Hepatocyte (in vitro differentiated cells): Measurements from ENCODE around the gene MON1A. TPM values are rescaled to one million over a fixed set of nuclear protein-coding genes. Genes with fewer than 3 reads are reported as not detected.
A peak's percentile ranks its signal among the peaks of the same experiment; 100 is the strongest.

Source experiments
- DNase-seq: peaks from one replicate; pipeline ENCODE4 v3.0.0-alpha.2; 2016; ENCODE audit warnings: low spot score
- H2AFZ ChIP-seq: fragments of 200-600 bp; sonication (generic); 2 replicates; pipeline ENCODE4 v1.6.0; 2016; ENCODE audit warnings: antibody characterized with exemption, mild to moderate bottlenecking
- H3K27ac ChIP-seq: fragments of 200-600 bp; sonication (generic); 2 replicates; pipeline ENCODE4 v1.5.1; 2016; ENCODE audit warnings: mild to moderate bottlenecking
- H3K27me3 ChIP-seq: fragments of 200-600 bp; sonication (generic); 2 replicates; pipeline ENCODE4 v1.6.1; 2016
- H3K36me3 ChIP-seq: fragments of 200-600 bp; sonication (generic); replicated peaks from 2 replicates; pipeline ENCODE4 v1.5.1; 2016; ENCODE audit warnings: low read depth; ENCODE audit not compliant: insufficient read depth
- H3K4me1 ChIP-seq: fragments of 200-600 bp; sonication (generic); 2 replicates; pipeline ENCODE4 v1.5.1; 2016; ENCODE audit warnings: mild to moderate bottlenecking, moderate library complexity; ENCODE audit not compliant: insufficient read depth
- H3K4me2 ChIP-seq: fragments of 200-600 bp; sonication (generic); 2 replicates; pipeline ENCODE4 v1.6.0; 2016
- H3K4me3 ChIP-seq: fragments of 200-600 bp; sonication (generic); 2 replicates; pipeline ENCODE4 v1.5.1; 2016; ENCODE audit warnings: mild to moderate bottlenecking
- H3K79me2 ChIP-seq: fragments of 200-600 bp; sonication (generic); 2 replicates; pipeline ENCODE4 v1.6.0; 2017; ENCODE audit warnings: mild to moderate bottlenecking
- H3K9me2 ChIP-seq: fragments of 200-600 bp; sonication (generic); replicated peaks from 2 replicates; pipeline ENCODE4 v1.6.0; 2017; ENCODE audit warnings: mild to moderate bottlenecking; ENCODE audit not compliant: insufficient read depth
- H3K9me3 ChIP-seq: fragments of 200-600 bp; sonication (generic); 2 replicates; pipeline ENCODE4 v1.5.1; 2016; ENCODE audit warnings: low read depth, mild to moderate bottlenecking
- H4K20me1 ChIP-seq: fragments of 200-600 bp; sonication (generic); 2 replicates; pipeline ENCODE4 v1.6.0; 2016; ENCODE audit warnings: mild to moderate bottlenecking; ENCODE audit not compliant: insufficient read depth, poor library complexity, severe bottlenecking
- CTCF ChIP-seq: fragments of 200-600 bp; sonication (generic); IDR thresholded peaks from 2 replicates; pipeline ENCODE4 v1.5.1; 2016; ENCODE audit warnings: antibody characterized with exemption, mild to moderate bottlenecking; ENCODE audit not compliant: poor library complexity
- EZH2 ChIP-seq: fragments of 200-600 bp; sonication (generic); IDR thresholded peaks from 2 replicates; pipeline ENCODE4 v1.6.1; 2016; ENCODE audit warnings: antibody characterized with exemption, mild to moderate bottlenecking, borderline replicate concordance
- EZH2phosphoT487 ChIP-seq: fragments of 200-600 bp; sonication (generic); IDR thresholded peaks from one replicate; pipeline ENCODE4 v1.6.1; 2018; ENCODE audit warnings: antibody characterized with exemption, mild to moderate bottlenecking, low read depth, moderate library complexity; ENCODE audit not compliant: unreplicated experiment, severe bottlenecking
- WGBS: methylation state at CpG from one replicate; pipeline ENCODE4 v1.1.6; 2016; ENCODE audit warnings: low lambda C conversion rate; ENCODE audit errors: missing lambda C conversion rate; 5-methylcytosine and 5-hydroxymethylcytosine counted together
- polyA plus RNA-seq: library from polyadenylated mRNA; unstranded; fragments of >200 nt; fragmentation: Nextera tagmentation; extraction: Ambion mirVana; gene quantifications from 2 replicates; pipeline ENCODE4 v1.2.1, GENCODE V29; 2016
- total RNA-seq: library from RNA; depleted of rRNA; stranded (reverse); fragments of >200 nt; gene quantifications from 2 replicates; pipeline ENCODE4 v1.2.3, GENCODE V29; 2014

Gene MON1A
- total and polyA plus RNA-seq, 2 experiments from 2014 or later = 9.5 to 10.7 TPM

GRCh38 chr3:49867871-49868321 is 61.7 kb downstream of the MON1A start:
- Histone ChIP-seq H3K36me3 (no peaks in the 10 kb centered on the region), H3K4me2 (no peak overlapping the region), H3K4me3 (no peak overlapping the region), H2AFZ (no peak overlapping the region), H3K79me2 (no peaks in the 10 kb centered on the region), H3K9me2 (no peaks in the 10 kb centered on the region), H3K4me1 (peaks cover 18% of the 10 kb centered on the region), H3K9me3 (no peaks in the 10 kb centered on the region), H4K20me1 (no peaks in the 10 kb centered on the region), H3K27me3 (peaks cover 42% of the 10 kb centered on the region), H3K27ac (no peak overlapping the region)
- TF ChIP-seq EZH2phosphoT487 (no peak), CTCF (no peak), EZH2 (no peak)
- peak; percentile 74 for DNase-seq
- 30% methylated on average over 7 of the region's 7 CpGs for WGBS

- 92% methylated on average over 1 of the region's 1 CpG for WGBS
- no peak for DNase-seq
- TF ChIP-seq CTCF (no peak), EZH2 (no peak), EZH2phosphoT487 (no peak)
These were observed 62.2 kb downstream of the MON1A start for GRCh38 chr3:49867400-49867799.

GRCh38 chr3:49865198-49865784 is 64.3 kb downstream of the MON1A start:
- H3K4me3 ChIP-seq = no peak overlapping the region

More at GRCh38 chr3:49867400-49867799, 62.2 kb downstream of the MON1A start:
- Histone ChIP-seq H3K9me3 (no peaks in the 10 kb centered on the region), H3K27ac (no peak overlapping the region), H3K79me2 (no peaks in the 10 kb centered on the region), H3K4me1 (peaks cover 13% of the 10 kb centered on the region), H3K4me3 (no peak overlapping the region), H3K36me3 (no peaks in the 10 kb centered on the region), H3K9me2 (no peaks in the 10 kb centered on the region), H3K27me3 (peaks cover 42% of the 10 kb centered on the region), H3K4me2 (no peak overlapping the region), H2AFZ (no peak overlapping the region), H4K20me1 (no peaks in the 10 kb centered on the region)

More at GRCh38 chr3:49865198-49865784, 64.3 kb downstream of the MON1A start:
- no peak overlapping the region for H3K27ac ChIP-seq
- peaks cover 35% of the 10 kb centered on the region for H3K27me3 ChIP-seq
- no peaks in the 10 kb centered on the region for H3K9me3 ChIP-seq
- H3K36me3 ChIP-seq = no peaks in the 10 kb centered on the region
- H3K9me2 ChIP-seq = no peaks in the 10 kb centered on the region
- H3K4me1 ChIP-seq = peaks cover 11% of the 10 kb centered on the region
- no peak for TF ChIP-seq EZH2phosphoT487
- no peak for TF ChIP-seq EZH2
- TF ChIP-seq CTCF = no peak
- DNase-seq = no peak
- H3K4me2 ChIP-seq = no peak overlapping the region
- no peak overlapping the region for H2AFZ ChIP-seq
- H3K79me2 ChIP-seq = no peaks in the 10 kb centered on the region
- no peaks in the 10 kb centered on the region for H4K20me1 ChIP-seq
- 71% methylated on average over 7 of the region's 7 CpGs for WGBS
